H1 (cell line): Measurements from ENCODE around the gene DMWD. TPM values are rescaled to one million over a fixed set of nuclear protein-coding genes. Genes with fewer than 3 reads are reported as not detected.

ENCODE experiments used
- CTCF ChIA-PET: fragments of 300-600 bp; sonication (Branson Sonifier 250); formaldehyde crosslinking; loops from one replicate; lab custom pipeline; 2021; ENCODE audit not compliant: partially characterized antibody; lab: Charles Lee
- POLR2A ChIA-PET: fragments of 300-600 bp; sonication (Branson Sonifier 250); formaldehyde crosslinking; loops from one replicate; lab custom pipeline; 2021; ENCODE audit warnings: inconsistent platforms; ENCODE audit not compliant: partially characterized antibody; lab: Charles Lee
- DNase-seq, 2 experiments: peaks; one replicate each; pipeline versions ENCODE4 v3.0.0 to v3.0.0-alpha.2; 2010 to 2022; ENCODE audit warnings: low spot score in 2 of 2, low read depth in 1 of 2, mixed read lengths in 1 of 2
- FAIRE-seq: peaks from 2 replicates; lab custom pipeline; 2011; peaks lifted over from hg19 to GRCh38; lab: Jason Lieb, UNC
- H2AFZ ChIP-seq: 2 replicates; pipeline ENCODE4 v1.8.1; 2012; ENCODE audit warnings: low read length, inconsistent platforms
- H2AK5ac ChIP-seq: 2 replicates; pipeline ENCODE4 v1.6.1; 2013; ENCODE audit warnings: low read depth, low read length
- H2BK120ac ChIP-seq: replicated peaks from 2 replicates; pipeline ENCODE3; 2013; ENCODE audit warnings: low read depth, low read length, inconsistent platforms
- H2BK12ac ChIP-seq: 2 replicates; pipeline ENCODE4 v1.6.1; 2013; ENCODE audit warnings: low read depth, low read length
- H2BK15ac ChIP-seq: 2 replicates; pipeline ENCODE4 v1.6.1; 2013; ENCODE audit warnings: low read length
- H2BK20ac ChIP-seq: 2 replicates; pipeline ENCODE4 v1.6.1; 2013; ENCODE audit warnings: low read length
- H2BK5ac ChIP-seq: 2 replicates; pipeline ENCODE4 v1.6.1; 2013; ENCODE audit warnings: low read depth, low read length
- H3K14ac ChIP-seq: 2 replicates; pipeline ENCODE4 v1.6.1; 2013; ENCODE audit warnings: inconsistent platforms; ENCODE audit not compliant: insufficient read length
- H3K18ac ChIP-seq: 2 replicates; pipeline ENCODE4 v1.6.1; 2013; ENCODE audit warnings: low read length; ENCODE audit errors: extremely low read depth
- H3K23ac ChIP-seq: 2 replicates; pipeline ENCODE4 v1.6.1; 2013; ENCODE audit warnings: inconsistent platforms; ENCODE audit not compliant: insufficient read length
- H3K23me2 ChIP-seq: 2 replicates; pipeline ENCODE4 v1.6.1; 2013; ENCODE audit warnings: low read depth, low read length
- H3K27ac ChIP-seq: 2 replicates; pipeline ENCODE4 v1.6.1; 2011; ENCODE audit warnings: low read depth, low read length, inconsistent platforms
- H3K27me3 ChIP-seq, 4 experiments: replicated peaks in 1 of 4; 1 replicate in 1 of 4; 2 replicates in 3 of 4; pipeline versions ENCODE4 v1.6.1 to v1.8.1; 2011 to 2013; ENCODE audit warnings: low read length in 3 of 4, mild to moderate bottlenecking in 3 of 4, inconsistent platforms in 2 of 4, mixed read lengths in 2 of 4, moderate library complexity in 1 of 4; ENCODE audit not compliant: control insufficient read depth in 3 of 4, insufficient read depth in 3 of 4; ENCODE audit errors: extremely low read depth in 1 of 4
- H3K36me3 ChIP-seq, 4 experiments: 2 replicates each; pipeline versions ENCODE4 v1.6.1 to v1.8.1; 2011 to 2013; ENCODE audit warnings: mild to moderate bottlenecking in 4 of 4, low read length in 3 of 4, moderate library complexity in 2 of 4, control low read depth in 1 of 4, inconsistent platforms in 1 of 4; ENCODE audit not compliant: insufficient read depth in 4 of 4, control insufficient read depth in 2 of 4
- H3K4ac ChIP-seq: replicated peaks from 2 replicates; pipeline ENCODE3; 2013; ENCODE audit warnings: low read length, low read depth, mixed read lengths, inconsistent platforms; ENCODE audit not compliant: insufficient read length
- H3K4me1 ChIP-seq, 4 experiments: replicated peaks in 1 of 4; 1 replicate in 1 of 4; 2 replicates in 3 of 4; pipeline versions ENCODE4 v1.6.1 to v1.8.1; 2011 to 2013; ENCODE audit warnings: low read length in 3 of 4, inconsistent platforms in 2 of 4, mixed read lengths in 1 of 4; ENCODE audit not compliant: insufficient read depth in 4 of 4, control insufficient read depth in 3 of 4
- H3K4me2 ChIP-seq, 2 experiments: 2 replicates each; pipeline versions ENCODE4 v1.6.1 to v1.8.1; 2011 to 2013; ENCODE audit warnings: low read depth in 2 of 2, low read length in 2 of 2, control low read depth in 1 of 2, inconsistent platforms in 1 of 2, mild to moderate bottlenecking in 1 of 2; ENCODE audit not compliant: insufficient read depth in 1 of 2
- H3K4me3 ChIP-seq, 4 experiments: fragments of 200-600, 300-600 bp in 1 of 4; sonication (generic), shearing (Covaris generic), sonication (Bioruptor Twin) in 1 of 4; 2 replicates each; pipeline versions ENCODE4 v1.5.1 to v1.8.1; 2011 to 2016; ENCODE audit warnings: low read length in 4 of 4, low read depth in 3 of 4, control low read depth in 2 of 4, inconsistent platforms in 2 of 4, mild to moderate bottlenecking in 2 of 4, mixed read lengths in 1 of 4, moderate library complexity in 1 of 4; ENCODE audit not compliant: insufficient read depth in 2 of 4; ENCODE audit errors: extremely low read depth in 1 of 4
- H3K56ac ChIP-seq: replicated peaks from 2 replicates; pipeline ENCODE3; 2013; ENCODE audit warnings: low read depth, mild to moderate bottlenecking, mixed read lengths, low read length, inconsistent platforms; ENCODE audit not compliant: insufficient read length
- H3K79me1 ChIP-seq: 2 replicates; pipeline ENCODE4 v1.6.1; 2013; ENCODE audit warnings: low read depth, low read length, control low read depth
- H3K79me2 ChIP-seq, 2 experiments: 2 replicates each; pipeline versions ENCODE4 v1.6.1 to v1.8.1; 2012 to 2013; ENCODE audit warnings: low read length in 2 of 2, mild to moderate bottlenecking in 2 of 2, inconsistent platforms in 1 of 2; ENCODE audit not compliant: insufficient read depth in 2 of 2, control insufficient read depth in 1 of 2
- H3K9ac ChIP-seq, 4 experiments: replicated peaks in 1 of 4; 1 replicate in 1 of 4; 2 replicates in 3 of 4; pipeline versions ENCODE4 v1.6.1 to v1.8.1; 2011 to 2013; ENCODE audit warnings: low read depth in 3 of 4, low read length in 3 of 4, control low read depth in 2 of 4, mild to moderate bottlenecking in 2 of 4, moderate library complexity in 2 of 4, inconsistent platforms in 1 of 4; ENCODE audit errors: extremely low read depth in 1 of 4
- H3K9me3 ChIP-seq, 2 experiments: 2 replicates each; pipeline versions ENCODE4 v1.6.1 to v1.8.1; 2012 to 2013; ENCODE audit warnings: mild to moderate bottlenecking in 2 of 2, moderate library complexity in 2 of 2, control low read depth in 1 of 2, inconsistent platforms in 1 of 2, low read depth in 1 of 2, low read length in 1 of 2, mixed read lengths in 1 of 2; ENCODE audit not compliant: insufficient read depth in 2 of 2
- H4K20me1 ChIP-seq, 2 experiments: replicated peaks in 1 of 2; 2 replicates each; pipeline versions ENCODE3 to v1.8.1; 2011 to 2013; ENCODE audit warnings: inconsistent platforms in 2 of 2, low read length in 2 of 2, mild to moderate bottlenecking in 1 of 2; ENCODE audit not compliant: insufficient read depth in 2 of 2, control insufficient read depth in 1 of 2
- H4K5ac ChIP-seq: 2 replicates; pipeline ENCODE4 v1.6.1; 2013; ENCODE audit warnings: low read length, low read depth, mixed read lengths, inconsistent platforms; ENCODE audit not compliant: insufficient read length
- H4K8ac ChIP-seq: 2 replicates; pipeline ENCODE4 v1.8.0; 2013; ENCODE audit warnings: mild to moderate bottlenecking, moderate library complexity, low read length, inconsistent platforms; ENCODE audit not compliant: insufficient read depth; ENCODE audit errors: extremely low read depth
- H4K91ac ChIP-seq: replicated peaks from 2 replicates; pipeline ENCODE3; 2013; ENCODE audit warnings: low read length, mixed read lengths, inconsistent platforms; ENCODE audit not compliant: insufficient read length
- CBX5 ChIP-seq: fragments of 300-800, 300-1000 bp; sonication (generic); IDR thresholded peaks from 2 replicates; pipeline ENCODE4 v1.7.1; 2016; ENCODE audit warnings: antibody characterized with exemption, low read length, low read depth
- CBX8 ChIP-seq: fragments of 300-800, 300-1000 bp; sonication (generic); IDR thresholded peaks from 2 replicates; pipeline ENCODE4 v1.7.1; 2016; ENCODE audit warnings: low read depth, low read length, borderline replicate concordance
- CHD1 ChIP-seq: IDR thresholded peaks from 2 replicates; pipeline ENCODE4 v1.6.1; 2012; ENCODE audit warnings: low read depth, low read length, improper control_type of control experiment
- GTF2F1 ChIP-seq: IDR thresholded peaks from 2 replicates; pipeline ENCODE4 v1.6.1; 2012; ENCODE audit warnings: low read depth, low read length, improper control_type of control experiment, borderline replicate concordance
- HDAC6 ChIP-seq: IDR thresholded peaks from one replicate; pipeline ENCODE4 v1.7.1; 2012; ENCODE audit warnings: low read depth, mild to moderate bottlenecking, inconsistent platforms, low read length, moderate library complexity
- NRF1 ChIP-seq: IDR thresholded peaks from 2 replicates; pipeline ENCODE4 v1.6.1; 2011; ENCODE audit warnings: mild to moderate bottlenecking, low read depth, low read length, improper control_type of control experiment
- PHF8 ChIP-seq: fragments of 200-600 bp; sonication (generic); conservative IDR thresholded peaks from 2 replicates; pipeline ENCODE4 v1.7.1; 2012; ENCODE audit warnings: low read depth, mild to moderate bottlenecking, inconsistent platforms, low read length, moderate library complexity
- POLR2AphosphoS5 ChIP-seq: IDR thresholded peaks from 2 replicates; pipeline ENCODE4 v1.6.1; 2011; ENCODE audit warnings: low read depth, low read length
- SIN3A ChIP-seq, 2 experiments: IDR thresholded peaks in 1 of 2; conservative IDR thresholded peaks in 1 of 2; 2 replicates each; pipeline ENCODE4 v1.6.1; 2011 to 2012; ENCODE audit warnings: low read length in 2 of 2, improper control_type of control experiment in 1 of 2, low read depth in 1 of 2, mild to moderate bottlenecking in 1 of 2
- SP1 ChIP-seq: IDR thresholded peaks from 2 replicates; pipeline ENCODE4 v1.6.1; 2011; ENCODE audit warnings: low read depth, low read length
- TBP ChIP-seq: IDR thresholded peaks from 2 replicates; pipeline ENCODE4 v1.6.1; 2011; ENCODE audit warnings: low read depth, low read length, improper control_type of control experiment
- USF2 ChIP-seq: IDR thresholded peaks from 2 replicates; pipeline ENCODE4 v1.6.1; 2011; ENCODE audit warnings: low read length, improper control_type of control experiment
- WGBS, 2 experiments: shearing (Covaris generic) in 1 of 2; methylation state at CpG; one replicate each; pipeline versions ENCODE4 v1.1.6 to v1.1.7; 2013 to 2015; ENCODE audit warnings: low lambda C conversion rate in 2 of 2, mixed read lengths in 2 of 2, inconsistent platforms in 1 of 2, low coverage in 1 of 2, missing lambda C conversion rate in 1 of 2; ENCODE audit not compliant: insufficient replicate concordance in 2 of 2, insufficient coverage in 1 of 2, insufficient read length in 1 of 2; ENCODE audit errors: extremely low coverage in 1 of 2, missing lambda C conversion rate in 1 of 2; 5-methylcytosine and 5-hydroxymethylcytosine counted together
- polyA plus RNA-seq, 7 experiments: library from polyadenylated mRNA; depleted of rRNA in 3 of 7; stranded (reverse) in 5 of 7; unstranded in 2 of 7; fragments of >200 nt in 5 of 7; fragments of 200-250 nt in 2 of 7; gene quantifications; 1 replicate in 5 of 7; 2 replicates in 1 of 7; 4 replicates in 1 of 7; pipeline versions ENCODE4 v1.2.1 to v1.2.3, GENCODE V29; 2011 to 2013; ENCODE audit warnings: missing spikeins in 2 of 7, mixed read lengths in 2 of 7
- total RNA-seq: library from RNA; stranded (reverse); fragmentation: NEBNext Ultra II Directional; extraction: Animal tissue kit (Norgen Biotek cat#: 25700); gene quantifications from 2 replicates; pipeline ENCODE4 v1.2.1, GENCODE V29; 2021

The DMWD gene
- total and polyA plus RNA-seq, 2 of the 8 experiments (the other 6 are each of a cell fraction or from before 2014, with no cell fraction given): 13.6 to 41.0 TPM

GRCh38 chr19:45773384-45773783 is 19.3 kb downstream of the DMWD start:
- 85% methylated on average over 2 of the region's 2 CpGs; no CpG with 5 or more reads in 1 of the 2 experiments for WGBS, 2 experiments
- Histone ChIP-seq H4K91ac (no peak overlapping the region), H2BK5ac (no peak overlapping the region), H3K4me3 (no peak overlapping the region), H3K27ac (no peak overlapping the region), H3K4me2 (no peak overlapping the region), H2BK15ac (no peak overlapping the region), H3K56ac (no peak overlapping the region), H3K14ac (no peak overlapping the region), H2AFZ (no peak overlapping the region), H3K4me1 (peaks cover 0 to 7% (median 5%) of the 10 kb centered on the region in 4 experiments; a peak in 4 of 7 replicates), H2AK5ac (no peak overlapping the region), H4K8ac (no peak overlapping the region), H3K23ac (no peak overlapping the region), H3K79me1 (no peaks in the 10 kb centered on the region), H4K5ac (no peak overlapping the region), H4K20me1 (peaks cover 2 to 4% of the 10 kb centered on the region in 2 experiments), H3K27me3 (no peaks in the 10 kb centered on the region), H3K9me3 (no peaks in the 10 kb centered on the region), H3K4ac (no peak overlapping the region), H3K18ac (no peak overlapping the region), H2BK120ac (no peak overlapping the region), H3K79me2 (no peaks in the 10 kb centered on the region), H2BK12ac (no peak overlapping the region), H3K9ac (no peak overlapping the region), H3K23me2 (peaks cover 19% of the 10 kb centered on the region), H3K36me3 (peaks cover 6 to 10% (median 7%) of the 10 kb centered on the region in 4 experiments; a peak in 5 of 8 replicates), H2BK20ac (no peak overlapping the region)
- POLR2A ChIA-PET: interaction anchor here (1.0 to 16.2 kb wide), 11 partner anchors 7 to 374 kb away, joined by 3 to 284 read pairs (median 7); partner anchors contain the start of genes DMPK, FBXO46, MEIOSIN and RSPH6A
- CTCF ChIA-PET: interaction anchor here (0.6 to 6.7 kb wide), 12 partner anchors 8 to 334 kb away, joined by 3 to 55 read pairs (median 4); partner anchors contain the start of genes DMPK, MEIOSIN and RSPH6A
- DNase-seq: no peak
- TF ChIP-seq SIN3A (conservative IDR thresholded peaks at IDR 0.05 in 1 of 2, IDR thresholded peaks at IDR 0.05 in 1 of 2; ENCODE audit: low read depth in 1 of 2, low read length in 2 of 2): no peak
- TF ChIP-seq CBX8: no peak
- no peak for TF ChIP-seq GTF2F1
- TF ChIP-seq SP1: no peak
- TF ChIP-seq PHF8: no peak
- TF ChIP-seq CHD1: no peak
- no peak for TF ChIP-seq HDAC6
- TF ChIP-seq USF2: no peak
- TF ChIP-seq POLR2AphosphoS5: no peak
- TF ChIP-seq CBX5: no peak
- TF ChIP-seq NRF1: no peak
- TF ChIP-seq TBP: no peak
- no peak for FAIRE-seq
